Fibroblast of the aortic adventitia (primary cell): Measurements from ENCODE around the gene EIF3J. TPM values are rescaled to one million over a fixed set of nuclear protein-coding genes. Genes with fewer than 3 reads are reported as not detected.
"Not testable (repeated sequence)": the region's sequence is repeated elsewhere in the genome, so short reads cannot be mapped to it uniquely, and the experiment has no call there.

Experiments used
- DNase-seq: peaks from one replicate; pipeline ENCODE4 v3.0.0-alpha.2; 2010; ENCODE audit warnings: low read depth
- H3K4me3 ChIP-seq: 2 replicates; pipeline ENCODE4 v1.5.1; 2011; ENCODE audit warnings: low read depth, mild to moderate bottlenecking, control low read depth, low read length, moderate library complexity
- total RNA-seq: library from RNA; depleted of rRNA; stranded (reverse); fragments of >200 nt; gene quantifications from 2 replicates; pipeline ENCODE4 v1.2.3, GENCODE V29; 2012; ENCODE audit warnings: low replicate concordance
- TF ChIP-seq, protein P1 (sequence below): IDR thresholded peaks from 2 replicates; pipeline ENCODE4 v1.5.1; 2011; ENCODE audit warnings: mild to moderate bottlenecking, low read length, control low read depth, inconsistent platforms; ENCODE audit not compliant: insufficient read depth

The EIF3J gene
- total RNA-seq, 1 donor = 36.7 TPM

DNA sequence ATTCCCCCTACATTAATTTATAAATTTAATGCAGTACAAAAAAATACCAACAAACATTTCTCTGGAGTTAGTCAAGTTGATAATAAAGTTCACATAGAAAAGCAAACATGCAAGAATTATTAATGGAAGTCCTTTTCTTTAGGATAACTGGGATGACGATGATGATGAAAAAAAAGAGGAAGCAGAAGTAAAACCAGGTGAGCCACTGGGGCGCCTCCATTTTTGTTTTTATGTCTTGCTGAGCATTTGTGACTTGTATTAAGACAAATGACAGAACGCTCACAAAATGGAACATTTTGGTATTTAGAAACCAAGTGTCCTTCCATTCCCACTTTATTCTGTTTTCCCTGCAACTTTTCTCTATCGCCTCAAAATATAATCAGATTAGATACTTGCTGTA is 13.8 kb downstream of the EIF3J start:
- H3K4me3 ChIP-seq = no peak overlapping the region
- no peak for DNase-seq
- TF ChIP-seq, protein P1, sequence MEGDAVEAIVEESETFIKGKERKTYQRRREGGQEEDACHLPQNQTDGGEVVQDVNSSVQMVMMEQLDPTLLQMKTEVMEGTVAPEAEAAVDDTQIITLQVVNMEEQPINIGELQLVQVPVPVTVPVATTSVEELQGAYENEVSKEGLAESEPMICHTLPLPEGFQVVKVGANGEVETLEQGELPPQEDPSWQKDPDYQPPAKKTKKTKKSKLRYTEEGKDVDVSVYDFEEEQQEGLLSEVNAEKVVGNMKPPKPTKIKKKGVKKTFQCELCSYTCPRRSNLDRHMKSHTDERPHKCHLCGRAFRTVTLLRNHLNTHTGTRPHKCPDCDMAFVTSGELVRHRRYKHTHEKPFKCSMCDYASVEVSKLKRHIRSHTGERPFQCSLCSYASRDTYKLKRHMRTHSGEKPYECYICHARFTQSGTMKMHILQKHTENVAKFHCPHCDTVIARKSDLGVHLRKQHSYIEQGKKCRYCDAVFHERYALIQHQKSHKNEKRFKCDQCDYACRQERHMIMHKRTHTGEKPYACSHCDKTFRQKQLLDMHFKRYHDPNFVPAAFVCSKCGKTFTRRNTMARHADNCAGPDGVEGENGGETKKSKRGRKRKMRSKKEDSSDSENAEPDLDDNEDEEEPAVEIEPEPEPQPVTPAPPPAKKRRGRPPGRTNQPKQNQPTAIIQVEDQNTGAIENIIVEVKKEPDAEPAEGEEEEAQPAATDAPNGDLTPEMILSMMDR = no peak

DNA sequence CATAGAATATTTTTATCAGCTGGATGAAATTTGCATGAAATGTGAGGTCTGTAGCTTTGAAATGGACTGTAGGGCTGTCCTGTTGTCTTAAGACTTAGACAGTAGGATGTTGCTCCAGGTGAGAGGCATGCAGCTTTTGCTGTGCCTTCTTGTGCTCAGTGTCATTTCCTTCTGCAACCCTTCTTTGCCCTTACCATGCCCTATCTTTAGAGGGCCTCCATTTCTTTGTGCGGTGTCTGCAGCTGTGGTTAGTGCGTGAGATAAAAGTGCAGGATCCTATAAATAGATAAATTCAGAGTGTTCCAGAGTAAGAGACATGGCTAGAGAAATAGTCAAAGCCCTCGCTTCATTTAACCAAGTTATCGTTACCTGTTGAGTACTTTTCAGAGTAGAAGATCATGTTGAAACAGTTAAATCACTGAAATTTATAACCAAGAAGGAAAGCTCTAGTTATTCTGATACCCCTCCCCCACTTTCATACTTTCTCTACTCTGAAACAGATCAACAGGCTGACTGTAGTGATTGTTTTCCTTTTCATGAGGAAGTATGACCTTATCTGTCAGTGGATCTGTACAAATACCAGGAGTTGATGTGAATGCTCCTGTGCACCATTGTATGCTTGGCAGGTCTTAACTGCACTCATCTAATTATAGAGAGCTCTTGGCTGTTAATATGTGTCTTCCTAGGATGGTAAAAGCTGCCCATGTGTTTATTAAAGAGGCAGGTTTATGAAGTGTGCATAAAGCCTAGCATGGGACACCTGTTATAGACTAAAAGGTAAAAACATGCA is 18.2 kb downstream of the EIF3J start:
- no peak for DNase-seq
- TF ChIP-seq, protein P1 = no peak

DNA sequence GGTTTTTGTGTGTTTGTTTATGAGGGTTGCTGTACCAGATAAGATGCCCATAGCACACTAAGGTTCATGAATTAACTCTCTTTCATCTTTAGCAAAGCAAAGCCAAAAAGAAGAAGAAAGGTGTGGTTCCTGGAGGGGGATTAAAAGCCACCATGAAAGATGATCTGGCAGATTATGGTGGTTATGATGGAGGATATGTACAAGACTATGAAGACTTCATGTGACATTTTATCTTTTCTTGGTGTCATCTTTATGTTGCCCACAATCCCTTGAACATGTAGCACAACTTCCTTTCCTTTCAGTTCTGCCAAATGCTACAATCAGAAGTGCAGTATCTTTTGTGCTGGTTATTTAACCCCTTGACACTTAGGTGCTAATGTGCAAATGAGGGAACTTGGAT is 24.0 kb downstream of the EIF3J start:
- DNase-seq, H3K4me3 ChIP-seq: not testable (repeated sequence)

More for the DNA sequence above, 18.2 kb downstream of the EIF3J start:
- no peak overlapping the region for H3K4me3 ChIP-seq

DNA sequence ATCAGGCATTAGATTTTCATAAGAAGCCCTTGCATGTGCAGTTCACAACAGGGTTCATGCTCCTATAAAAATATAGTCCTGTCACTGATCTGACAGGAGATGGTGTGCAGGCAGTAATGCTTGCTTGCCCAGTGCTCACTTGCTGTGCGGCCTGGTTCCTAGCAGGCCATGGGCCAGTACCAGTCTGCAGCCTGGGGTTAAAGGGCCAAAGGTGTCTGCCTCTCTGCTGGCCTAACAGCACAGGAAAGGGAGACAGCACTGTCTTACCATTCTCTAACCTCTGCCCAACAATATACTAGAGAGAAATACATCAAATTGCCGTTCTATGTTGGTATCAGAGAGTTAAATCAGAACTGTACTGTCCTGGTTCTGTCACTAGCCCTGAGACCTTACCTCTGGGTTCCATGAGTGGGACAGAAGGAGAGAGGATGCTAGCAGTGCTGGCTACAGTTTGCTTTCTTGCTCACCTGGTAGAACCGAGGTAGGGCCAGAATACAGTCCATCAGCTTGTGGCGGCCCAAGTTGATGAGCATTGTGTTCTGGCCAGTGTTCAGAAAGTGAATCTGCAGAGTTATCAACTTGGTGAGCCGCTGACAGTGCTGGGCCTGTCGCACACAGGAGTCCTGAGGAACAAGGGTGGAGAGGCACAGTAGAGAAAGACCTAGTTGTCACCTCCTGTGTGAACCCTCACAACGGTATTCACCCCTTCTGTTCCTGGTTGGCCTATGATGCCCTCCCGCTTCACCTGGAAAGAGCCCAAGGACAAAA is 28.6 kb downstream of the EIF3J start:
- TF ChIP-seq, protein P1 = no peak
- H3K4me3 ChIP-seq = no peak overlapping the region
- DNase-seq = no peak

DNA sequence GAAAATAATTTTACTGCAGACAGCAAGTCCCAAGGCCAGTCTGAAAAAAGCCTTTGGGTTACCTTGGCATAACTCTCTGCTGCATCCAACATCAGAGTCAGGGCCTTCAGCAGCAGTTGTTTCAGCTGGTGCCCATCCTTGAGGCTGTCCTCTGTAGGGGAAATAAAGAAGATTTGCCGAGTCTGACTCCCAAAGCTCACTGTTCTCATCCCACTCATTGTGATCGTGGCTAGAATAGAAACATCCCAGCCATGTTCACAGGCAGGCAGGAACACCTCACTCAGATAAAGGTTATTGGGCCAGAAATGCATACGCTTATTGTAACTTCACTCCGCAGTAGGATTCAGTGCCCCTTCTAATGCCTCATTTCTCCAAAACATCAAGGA is 29.2 kb downstream of the EIF3J start:
- H3K4me3 ChIP-seq = no peak overlapping the region
- TF ChIP-seq, protein P1 = no peak
- DNase-seq = no peak

DNA sequence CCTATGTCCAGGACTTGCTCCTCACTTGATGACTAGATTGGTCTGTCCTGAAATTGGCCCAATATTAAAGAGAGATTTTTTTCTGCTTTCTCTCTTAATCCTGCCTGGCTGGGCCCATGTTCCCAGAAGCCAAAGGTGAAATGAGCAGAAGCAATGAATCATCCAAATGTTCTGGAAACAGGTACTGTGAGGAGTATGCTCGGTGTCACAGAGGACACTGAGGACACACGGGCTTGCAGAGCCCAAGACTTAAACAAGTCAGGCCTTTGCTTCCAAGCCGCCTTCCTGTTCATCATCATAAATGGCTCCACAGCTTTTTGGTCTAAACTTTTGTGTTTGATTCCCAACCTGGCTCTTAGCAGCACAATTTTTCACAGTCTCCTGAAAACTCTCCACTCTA is 31.4 kb downstream of the EIF3J start:
- DNase-seq = no peak
- TF ChIP-seq, protein P1 = no peak

DNA sequence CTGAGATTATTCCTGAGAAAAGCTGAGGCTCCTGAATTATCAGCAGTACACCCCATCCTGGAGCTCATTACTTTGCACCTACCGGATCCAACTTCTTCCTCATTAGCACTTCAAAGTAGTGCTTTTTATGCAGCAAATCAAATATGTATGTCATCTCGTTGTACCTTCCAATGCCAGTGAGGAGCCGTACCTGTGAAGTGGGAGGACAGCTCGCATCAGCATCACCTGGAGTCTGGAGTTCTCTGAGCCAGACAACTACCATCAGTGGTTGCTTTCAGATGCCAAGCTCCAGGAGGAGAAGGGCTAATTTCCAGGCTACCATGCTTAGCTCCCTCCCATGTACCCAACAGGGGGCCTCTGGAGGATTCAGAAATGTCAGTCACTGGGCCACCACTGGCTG is 32.4 kb downstream of the EIF3J start:
- H3K4me3 ChIP-seq = no peak overlapping the region
- no peak for DNase-seq
- TF ChIP-seq, protein P1 = no peak

More for the DNA sequence above, 31.4 kb downstream of the EIF3J start:
- H3K4me3 ChIP-seq = no peak overlapping the region
